HG03045 (cell line): Measurements from ENCODE around the gene ANKRD53.
A peak's percentile ranks its signal among the peaks of the same experiment; 100 is the strongest.

Source experiments
- ATAC-seq: cut with Tn5 transposase; IDR thresholded peaks from one replicate; pipeline ENCODE4 v1.9.1; 2021; ENCODE audit warnings: mild to moderate bottlenecking, moderate library complexity; ENCODE audit not compliant: unreplicated experiment

The ANKRD53 gene

DNA sequence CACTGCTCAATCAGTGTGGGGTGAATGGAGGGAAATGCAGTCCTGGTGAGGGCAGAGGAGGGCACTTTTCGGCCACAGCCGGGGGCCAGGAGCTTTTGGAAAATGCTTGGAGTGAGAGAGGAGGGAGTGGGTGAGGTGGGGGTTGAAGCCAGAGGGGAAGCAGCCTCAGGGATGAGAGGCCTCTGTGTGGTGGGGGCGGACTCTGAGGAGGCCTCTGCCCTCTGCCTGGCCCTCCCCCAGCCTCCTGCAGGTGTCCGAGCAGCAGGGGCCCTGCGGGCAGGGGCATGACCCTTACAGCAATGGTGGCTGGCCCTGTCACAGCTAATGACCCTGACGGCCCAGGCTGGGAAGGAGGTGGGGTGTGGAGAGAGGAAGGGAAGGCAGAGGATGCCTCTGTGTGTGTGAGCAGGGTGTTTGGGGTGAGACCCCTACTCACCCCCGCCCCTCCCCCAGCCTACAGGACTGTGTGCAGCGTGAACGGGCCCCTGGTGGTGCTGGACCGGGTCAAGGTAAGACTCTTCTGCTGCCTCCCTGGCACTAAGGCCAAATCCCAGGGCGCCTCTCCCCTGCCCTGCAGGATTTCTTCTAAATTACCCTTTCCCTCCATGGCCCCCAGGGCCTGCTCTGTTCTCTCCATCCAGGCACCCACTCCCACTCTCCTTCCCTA, 35.1 kb upstream of the ANKRD53 start:
- ATAC-seq = no peak

DNA sequence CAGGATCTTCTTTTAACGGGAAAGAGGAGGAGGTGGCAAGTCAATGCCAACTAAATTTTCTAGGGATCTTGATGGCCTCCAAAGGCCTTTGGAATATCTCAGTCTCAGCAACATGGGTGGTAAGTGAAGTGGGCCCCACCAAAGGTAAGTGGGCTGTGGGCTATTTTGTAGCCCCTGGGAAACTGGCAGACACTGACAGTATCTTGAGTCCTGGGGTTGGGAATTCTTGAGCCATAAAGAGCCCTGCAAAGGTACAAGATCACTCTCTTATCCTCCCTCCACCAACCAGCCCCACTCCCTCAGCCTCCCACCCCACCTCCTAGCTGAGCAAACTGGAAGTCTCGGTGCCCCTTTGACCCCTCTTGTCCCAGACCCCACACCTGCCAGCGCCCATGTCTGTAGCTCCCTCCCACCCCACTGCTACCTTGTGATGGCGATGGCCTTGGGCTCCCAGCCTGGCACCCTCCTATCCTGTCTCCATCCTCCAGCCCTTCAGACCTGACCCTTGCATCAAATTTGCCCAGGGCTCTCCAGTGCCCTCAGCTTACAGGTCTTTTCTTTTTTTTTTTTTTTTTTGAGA, 34.2 kb upstream of the ANKRD53 start:
- ATAC-seq = no peak

DNA sequence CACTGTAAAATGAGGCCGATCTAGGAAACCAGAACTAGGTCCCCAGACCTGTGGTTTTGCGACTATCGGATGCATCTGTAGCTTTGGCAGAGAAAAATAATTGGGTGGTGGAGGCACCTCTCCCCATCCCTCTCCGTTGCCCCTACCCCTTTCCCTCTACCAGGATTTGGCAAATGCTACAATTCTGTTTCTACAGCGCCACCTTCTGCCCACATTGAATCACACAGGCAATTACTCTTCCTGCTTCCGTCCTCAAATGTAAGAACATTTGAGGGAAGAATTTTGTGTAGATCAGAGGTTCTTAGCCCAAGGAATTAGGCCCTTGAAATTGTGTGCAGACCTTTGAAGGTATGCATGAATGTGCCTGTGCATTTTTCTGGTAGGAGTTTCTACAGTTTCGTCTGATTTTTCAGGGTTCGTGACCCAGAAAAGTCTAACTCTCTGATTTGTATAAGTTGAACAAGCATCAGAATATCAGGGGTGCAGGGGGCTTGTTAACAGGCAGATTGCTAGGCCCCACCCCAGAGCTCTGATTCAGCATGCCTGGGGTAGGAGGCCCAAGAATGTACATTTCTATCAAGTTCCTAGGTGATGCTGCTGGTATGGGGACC, 31.5 kb upstream of the ANKRD53 start:
- ATAC-seq = no peak

DNA sequence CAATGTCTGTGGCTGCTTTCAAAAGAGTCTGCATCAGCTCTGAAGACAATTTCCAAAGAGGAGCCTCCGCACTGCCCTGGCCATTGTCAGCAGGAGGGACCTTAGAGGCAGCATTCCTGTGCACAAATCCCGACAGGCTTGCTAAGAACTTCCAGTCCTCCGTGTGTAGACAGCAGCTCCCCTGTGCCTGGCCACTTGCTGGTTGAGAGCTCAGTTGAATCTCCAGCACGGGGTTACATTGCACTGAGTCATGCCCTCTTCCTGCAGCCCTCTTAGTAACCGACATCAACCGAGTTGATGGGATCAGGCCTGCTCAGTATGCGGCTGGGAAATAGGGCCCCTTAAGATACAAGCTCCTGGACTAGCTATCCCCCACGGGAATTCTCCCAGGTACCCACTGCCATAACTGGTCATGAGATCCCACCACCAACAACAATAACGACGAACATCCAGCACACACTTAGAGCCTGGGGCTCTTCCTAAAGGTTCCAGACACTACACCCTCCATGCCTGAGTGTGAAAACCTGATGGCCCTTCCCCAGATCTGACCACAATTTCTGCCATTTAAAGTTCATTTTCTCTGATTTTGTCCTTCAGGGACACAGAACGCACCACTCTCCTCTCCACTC, 30.8 kb upstream of the ANKRD53 start:
- no peak for ATAC-seq

DNA sequence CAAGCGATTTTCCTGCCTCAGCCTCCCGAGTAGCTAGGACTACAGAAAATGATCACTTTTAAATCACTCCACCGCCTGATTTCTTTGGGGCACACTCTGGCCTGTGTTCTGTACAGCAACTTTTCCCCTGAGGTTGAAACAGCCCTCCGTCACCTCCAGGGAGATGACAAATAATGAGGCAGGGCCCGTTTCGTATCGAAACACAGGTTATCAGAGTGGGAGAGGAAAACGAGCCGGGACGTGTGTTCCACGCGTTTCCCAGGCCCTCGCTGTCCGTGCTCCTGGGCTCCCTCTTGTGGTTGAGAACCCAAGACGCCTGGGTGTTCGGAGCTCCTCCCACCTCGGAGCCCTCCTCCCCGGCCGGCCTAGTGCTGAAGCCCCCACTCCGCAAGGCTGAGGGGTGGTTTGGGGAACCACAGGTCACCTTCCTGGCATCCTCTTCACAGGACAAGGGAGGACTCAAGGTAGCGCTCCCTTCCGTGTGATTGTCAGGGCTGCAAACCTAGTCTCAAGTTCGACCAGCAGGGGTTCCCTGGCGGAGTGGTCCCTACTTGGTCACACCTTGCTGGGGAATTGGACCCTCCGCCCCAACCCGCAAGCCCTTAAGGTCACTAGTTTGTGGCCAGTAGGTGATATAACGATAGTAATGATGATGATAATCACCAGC, 30.0 kb upstream of the ANKRD53 start:
- ATAC-seq = peak; percentile 90

DNA sequence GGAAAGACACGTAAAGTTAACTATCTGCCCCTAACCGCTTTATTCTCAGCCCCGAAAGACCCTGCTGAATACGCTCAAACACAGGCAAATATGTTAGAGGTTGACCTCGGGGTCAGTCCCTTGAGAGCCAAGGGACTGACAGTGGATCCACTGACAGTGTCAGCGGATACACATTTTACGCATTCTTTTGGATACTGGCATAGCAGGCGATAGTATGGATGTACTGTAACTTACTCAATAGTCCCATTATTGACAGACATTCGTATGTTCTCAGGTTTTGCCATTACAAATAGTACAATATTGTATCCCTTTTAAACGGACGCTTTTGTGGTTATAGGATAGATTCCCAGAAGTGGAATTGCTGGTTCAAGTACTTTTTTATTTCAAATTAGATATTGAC, 29.3 kb upstream of the ANKRD53 start:
- ATAC-seq = no peak

DNA sequence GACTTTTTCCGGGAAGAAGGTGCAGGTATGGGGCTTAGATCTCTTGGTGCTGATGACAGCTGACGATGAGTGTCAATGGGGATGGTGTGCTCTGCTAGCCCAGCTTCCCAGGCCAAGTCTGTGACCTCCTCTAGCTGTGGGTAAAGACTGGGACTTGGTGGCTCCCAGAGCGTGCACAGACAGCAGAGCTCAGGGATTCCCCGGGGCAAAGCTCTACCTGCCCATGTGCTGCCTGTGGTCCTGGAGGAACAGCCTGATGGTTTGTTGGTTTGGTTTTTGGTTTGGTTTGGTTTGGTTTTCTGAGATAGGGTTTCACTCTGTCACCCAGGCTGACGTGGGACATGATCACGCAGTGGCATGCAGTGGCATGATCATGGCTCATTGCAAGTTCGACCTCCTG, 23.5 kb upstream of the ANKRD53 start:
- ATAC-seq = no peak

DNA sequence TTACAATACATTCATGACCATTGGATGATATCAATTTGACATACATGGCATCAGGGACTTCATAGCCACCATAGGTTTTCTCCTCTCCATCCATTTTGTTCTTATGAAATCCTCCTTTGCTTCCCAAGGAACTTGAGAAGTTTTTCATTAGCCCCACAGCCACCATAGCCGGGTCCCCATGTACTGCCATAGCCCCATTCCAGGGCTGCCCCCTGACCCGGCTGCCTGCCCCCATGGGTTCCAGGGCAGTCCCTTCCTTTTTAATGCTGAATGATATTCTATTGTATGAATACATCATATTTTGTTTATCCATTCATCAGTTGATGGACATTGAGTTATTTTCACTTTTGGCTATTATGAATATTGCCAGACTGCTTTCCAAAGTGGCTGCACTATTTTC, 22.3 kb upstream of the ANKRD53 start:
- ATAC-seq = no peak

DNA sequence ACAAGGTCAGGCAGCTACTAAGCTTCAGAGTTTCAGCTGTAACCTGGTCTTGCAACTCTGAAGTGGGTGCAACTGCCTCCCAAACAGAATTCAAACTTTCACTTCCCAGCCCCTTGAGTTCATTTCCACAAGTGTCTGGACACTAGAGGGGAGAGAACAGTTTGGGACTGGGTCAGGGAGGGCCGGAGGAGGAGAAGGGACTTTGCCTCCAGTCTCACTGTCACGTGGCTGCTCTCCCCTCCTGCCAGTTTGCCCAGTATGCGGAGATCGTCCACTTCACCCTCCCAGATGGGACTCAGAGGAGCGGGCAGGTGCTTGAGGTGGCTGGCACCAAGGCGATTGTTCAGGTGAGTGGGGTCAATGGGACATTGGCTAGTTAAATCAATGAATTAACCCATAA, 20.6 kb upstream of the ANKRD53 start:
- no peak for ATAC-seq

DNA sequence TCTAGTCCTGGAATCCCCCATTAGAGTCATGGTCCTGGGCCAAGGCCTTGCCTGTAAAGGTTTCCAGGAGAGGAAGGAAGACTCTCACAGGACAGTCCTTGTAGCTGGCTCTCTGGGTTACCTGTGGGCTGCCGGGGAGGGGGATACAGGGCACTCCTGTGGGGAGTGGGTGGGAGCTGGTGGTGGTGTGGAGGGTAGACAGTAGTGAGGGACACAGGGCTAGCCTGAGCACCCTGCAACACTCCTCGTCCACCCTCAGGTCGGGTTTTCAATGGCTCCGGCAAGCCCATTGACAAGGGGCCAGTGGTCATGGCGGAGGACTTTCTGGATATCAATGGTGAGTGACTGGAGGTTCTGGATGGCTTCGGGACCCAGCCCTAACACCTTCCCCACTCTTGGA, 19.7 kb upstream of the ANKRD53 start:
- no peak for ATAC-seq

DNA sequence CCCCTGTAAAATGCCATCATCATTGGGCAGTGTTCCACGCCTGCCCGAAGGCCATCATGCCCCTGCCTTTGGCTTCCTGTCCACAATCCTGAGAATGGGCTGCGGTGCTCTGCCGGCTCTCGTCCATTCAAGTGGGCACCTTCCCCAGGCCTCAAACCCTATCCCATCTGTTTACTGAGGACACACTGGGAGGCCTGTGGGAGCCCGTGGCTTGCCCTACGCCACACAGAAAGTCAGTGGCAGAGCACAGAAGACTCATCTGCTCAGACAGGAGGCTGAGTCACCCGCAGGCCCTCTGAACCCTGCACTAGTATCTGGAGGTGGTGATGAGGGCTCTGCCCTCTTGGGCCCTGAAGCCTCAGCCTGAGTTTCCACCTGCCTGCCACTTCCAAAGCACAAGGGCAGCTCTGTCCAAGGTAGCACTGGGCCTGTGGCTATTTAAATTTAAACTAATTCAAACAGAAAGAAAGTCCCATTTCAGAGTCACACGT, 19.1 kb upstream of the ANKRD53 start:
- ATAC-seq = no peak

DNA sequence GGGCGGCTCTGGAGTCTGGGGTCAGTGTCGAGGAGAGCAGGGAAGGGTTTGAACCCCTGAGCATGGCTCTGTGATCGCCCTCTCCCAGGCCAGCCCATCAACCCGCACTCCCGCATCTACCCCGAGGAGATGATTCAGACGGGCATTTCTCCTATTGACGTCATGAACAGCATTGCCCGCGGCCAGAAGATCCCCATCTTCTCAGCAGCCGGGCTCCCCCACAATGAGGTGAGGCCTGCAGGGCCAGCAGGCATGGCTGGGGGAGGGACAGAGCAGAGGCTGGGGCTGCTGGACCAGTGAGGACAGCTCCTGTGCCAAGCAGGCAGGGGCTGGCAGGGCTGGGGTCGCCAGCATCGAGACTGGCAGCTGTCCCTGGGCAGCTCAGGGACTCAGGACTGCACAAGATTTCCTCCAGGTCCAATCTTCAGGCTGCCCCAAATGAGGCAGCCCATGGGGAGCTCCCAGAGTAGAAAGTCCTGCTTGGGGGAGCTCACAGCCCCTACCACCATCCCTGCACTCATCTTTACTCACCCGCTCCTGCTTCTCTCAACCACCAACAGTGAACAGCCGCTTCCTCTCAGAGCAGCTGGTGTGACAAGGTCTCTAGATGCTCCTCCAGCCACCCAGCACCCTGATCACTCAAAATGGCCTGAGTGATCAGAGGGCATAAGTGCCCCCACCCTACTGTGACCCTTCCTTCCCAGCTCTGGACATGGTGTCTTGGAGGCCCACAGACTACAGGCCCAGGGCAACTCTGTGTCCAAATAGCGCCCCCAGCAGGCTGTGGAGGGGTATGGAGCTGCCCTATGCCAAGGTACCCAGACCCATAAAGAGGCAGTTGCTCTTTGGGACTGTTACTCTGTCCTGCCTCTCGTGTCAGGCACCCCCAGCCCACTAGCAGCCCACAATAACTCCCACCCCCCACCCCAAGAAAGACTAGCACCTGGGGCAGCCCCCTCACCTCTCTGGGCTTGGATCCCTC, 18.3 kb upstream of the ANKRD53 start:
- no peak for ATAC-seq

DNA sequence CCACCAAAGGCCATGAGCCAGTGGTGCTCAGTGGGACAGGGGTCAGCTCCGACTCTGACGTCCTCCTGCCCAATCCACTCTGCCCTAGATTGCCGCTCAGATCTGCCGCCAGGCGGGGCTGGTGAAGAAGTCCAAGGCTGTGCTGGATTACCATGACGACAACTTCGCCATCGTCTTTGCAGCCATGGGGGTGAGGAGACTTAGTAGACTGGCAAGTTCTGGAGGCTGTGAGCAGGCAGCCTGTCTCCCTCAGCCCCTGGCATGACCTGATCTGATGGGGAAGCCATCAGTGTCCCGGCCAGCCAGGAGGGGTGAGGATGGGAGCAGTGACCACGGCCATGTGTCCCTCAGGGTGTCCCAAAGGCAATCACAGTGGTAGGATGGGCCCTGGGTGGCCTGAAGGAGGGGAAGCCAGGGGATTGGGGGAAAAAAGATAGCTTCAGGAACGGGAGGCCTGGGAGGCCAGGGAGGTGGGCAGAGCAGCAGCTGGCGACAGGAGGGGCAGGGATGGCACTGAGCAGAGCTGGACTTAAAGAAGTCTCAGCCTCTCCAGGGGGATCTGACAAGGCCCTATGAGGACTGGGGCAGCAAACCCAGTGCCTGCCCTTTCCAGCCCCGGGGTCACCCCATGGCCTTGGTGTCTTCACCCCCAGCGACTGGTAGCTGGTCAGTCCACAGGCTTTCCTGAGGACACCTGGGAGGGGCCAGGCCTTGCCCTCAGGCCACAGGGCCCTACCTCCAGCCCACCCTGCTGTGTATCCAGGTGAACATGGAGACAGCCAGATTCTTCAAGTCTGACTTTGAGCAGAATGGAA, 17.4 kb upstream of the ANKRD53 start:
- no peak for ATAC-seq

DNA sequence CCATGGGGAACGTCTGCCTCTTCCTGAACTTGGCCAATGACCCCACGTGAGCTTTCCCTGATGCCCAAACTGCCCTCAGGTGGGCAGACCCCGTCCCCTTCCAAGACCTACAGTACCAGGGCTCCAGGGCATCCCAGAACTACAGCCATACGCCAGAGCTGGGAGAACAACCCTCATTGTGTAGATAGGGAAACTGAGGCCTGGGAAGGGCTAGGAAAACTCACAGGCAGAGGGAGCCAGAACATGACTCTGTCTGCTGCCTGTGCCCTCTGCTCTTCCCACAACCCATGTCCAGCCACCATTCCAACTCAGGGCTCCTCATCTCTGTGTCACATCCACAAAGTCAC, 16.8 kb upstream of the ANKRD53 start:
- ATAC-seq = no peak

DNA sequence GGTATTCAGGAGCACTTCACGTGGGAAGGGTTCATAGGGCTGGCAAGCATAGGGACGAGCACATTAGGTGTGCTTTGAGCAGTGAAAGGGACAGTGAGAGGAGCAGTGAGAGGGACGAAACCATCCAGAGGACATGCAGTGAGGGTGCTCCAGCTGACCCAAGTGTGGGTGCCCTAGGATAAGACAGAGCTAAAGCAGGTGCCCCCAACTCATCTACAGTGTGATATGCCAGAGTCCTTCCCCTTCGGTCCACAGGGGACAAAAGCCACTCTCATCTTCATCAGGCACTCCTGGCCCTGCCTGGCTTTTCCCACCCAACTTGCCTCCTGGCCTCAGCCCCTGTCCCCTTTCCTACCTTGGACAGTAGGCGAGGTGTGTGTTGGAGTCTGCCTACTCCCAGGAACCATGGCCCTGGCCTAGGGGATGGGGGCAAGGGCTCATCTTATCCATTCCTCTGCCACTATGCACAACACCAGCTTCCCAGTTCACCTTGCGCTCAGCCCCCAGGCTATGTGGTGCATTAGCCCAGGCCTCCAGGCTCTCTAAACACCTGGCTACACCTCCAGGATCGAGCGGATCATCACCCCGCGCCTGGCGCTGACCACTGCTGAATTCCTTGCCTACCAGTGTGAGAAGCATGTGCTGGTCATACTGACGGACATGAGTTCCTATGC, 16.1 kb upstream of the ANKRD53 start:
- no peak for ATAC-seq

DNA sequence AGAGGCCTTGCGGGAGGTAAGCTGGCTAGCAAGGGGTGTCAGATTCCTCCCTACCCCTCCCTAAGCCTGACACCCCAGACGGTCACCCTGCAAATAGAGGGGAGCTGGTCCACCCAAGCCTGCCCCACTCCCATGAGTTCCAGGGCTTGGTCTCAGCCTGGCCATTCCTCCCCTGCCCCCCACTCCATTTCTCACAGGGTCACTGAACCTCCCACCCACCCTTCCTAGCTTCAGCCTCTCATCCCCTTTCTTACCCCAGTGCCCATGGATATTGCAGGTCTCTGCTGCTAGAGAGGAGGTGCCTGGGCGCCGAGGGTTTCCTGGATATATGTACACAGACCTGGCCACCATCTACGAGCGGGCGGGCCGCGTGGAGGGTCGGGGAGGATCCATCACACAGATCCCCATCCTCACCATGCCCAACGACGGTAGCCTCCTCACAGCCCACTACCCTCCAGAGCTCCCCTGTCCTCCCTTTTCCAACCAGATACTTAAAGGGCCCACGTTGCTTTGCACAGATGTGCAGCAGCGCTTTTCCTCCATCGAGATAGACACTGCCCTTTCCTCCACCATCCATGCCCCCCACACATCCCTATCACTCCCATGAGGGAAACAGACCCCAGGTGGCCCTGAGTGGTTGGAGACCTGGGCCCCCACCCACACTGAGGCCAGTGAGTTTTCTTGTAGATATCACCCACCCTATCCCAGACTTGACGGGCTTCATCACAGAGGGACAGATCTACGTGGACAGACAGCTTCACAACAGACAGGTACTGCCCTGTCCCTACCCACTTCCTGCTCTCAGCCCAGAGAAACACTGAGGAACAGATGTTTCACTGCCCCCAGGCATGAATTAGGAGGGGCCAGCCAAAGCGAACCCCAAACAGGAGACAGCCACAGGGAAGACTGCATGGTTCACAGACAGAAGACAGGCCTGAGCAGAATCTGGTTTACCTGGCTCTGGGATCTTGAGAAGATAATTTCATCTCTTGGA, 15.2 kb upstream of the ANKRD53 start:
- ATAC-seq = no peak

DNA sequence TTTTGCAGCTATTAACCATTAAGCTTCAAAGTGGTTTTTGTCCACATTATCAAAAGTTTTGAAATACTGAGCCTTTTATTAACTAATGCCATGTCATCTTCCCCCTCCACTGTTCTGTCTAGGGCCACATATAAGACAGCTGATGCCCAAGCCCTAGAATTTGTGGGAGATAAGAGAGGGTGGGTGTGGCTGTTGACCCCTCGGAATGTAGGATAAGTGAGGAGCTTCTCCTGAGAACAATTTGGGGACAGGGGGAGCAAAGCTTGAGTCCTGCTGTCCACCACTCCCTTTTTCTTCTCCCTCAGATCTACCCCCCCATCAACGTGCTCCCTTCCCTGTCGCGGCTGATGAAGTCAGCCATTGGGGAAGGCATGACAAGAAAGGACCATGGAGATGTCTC, 14.3 kb upstream of the ANKRD53 start:
- no peak for ATAC-seq
